AG10803 (cell line): ENCODE measurements around the gene SORBS1.

Source experiments
- DNase-seq: peaks from one replicate; pipeline ENCODE4 v3.0.0; 2010; ENCODE audit warnings: low read depth
- H3K4me3 ChIP-seq: 2 replicates; pipeline ENCODE4 v1.5.1; 2011; ENCODE audit warnings: mild to moderate bottlenecking, low read length, control low read depth
- CTCF ChIP-seq: conservative IDR thresholded peaks from 2 replicates; pipeline ENCODE4 v1.5.1; 2011; ENCODE audit warnings: mild to moderate bottlenecking, low read length, control low read depth, inconsistent platforms

SORBS1 gene

DNA sequence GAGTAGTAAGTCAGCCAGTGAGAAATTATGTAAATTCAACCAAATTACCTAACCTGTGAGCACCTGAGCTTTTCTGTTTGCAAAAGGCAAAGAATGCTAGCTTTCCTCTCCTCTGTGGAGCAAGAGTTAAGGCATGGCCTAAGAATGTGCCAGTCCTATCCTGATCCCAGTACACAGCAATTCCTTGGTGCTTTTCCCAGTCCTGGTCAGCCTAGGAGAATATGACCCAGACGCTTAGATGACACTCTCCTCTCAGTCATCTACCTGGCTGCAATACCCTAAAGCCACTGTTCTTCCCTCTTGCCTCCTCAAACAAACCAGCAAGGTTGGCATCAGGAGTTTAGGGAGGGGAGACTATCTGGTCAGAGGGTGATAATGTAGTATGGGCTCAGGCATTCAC is 274.5 kb downstream of the SORBS1 start:
- H3K4me3 ChIP-seq = no peak overlapping the region
- no peak for TF ChIP-seq CTCF
- no peak for DNase-seq

DNA sequence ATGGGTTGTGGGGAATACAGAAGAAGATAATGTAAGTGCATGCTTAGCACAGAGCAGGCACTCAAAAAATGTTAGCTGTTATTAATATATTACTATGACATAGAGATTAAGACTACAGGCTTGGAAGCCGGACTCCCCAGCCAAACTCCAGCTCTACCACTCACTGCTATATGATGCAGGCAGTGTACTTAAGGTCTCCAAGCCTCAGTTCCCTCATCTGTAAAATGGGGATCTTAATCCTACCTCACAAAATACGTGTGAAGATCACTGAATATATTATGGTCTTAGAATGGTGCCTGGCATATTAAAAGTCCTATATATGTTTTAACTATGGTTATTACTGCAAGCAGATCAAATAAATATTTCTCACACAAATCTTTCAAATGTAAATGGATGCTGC is 275.6 kb downstream of the SORBS1 start:
- no peak for DNase-seq
- H3K4me3 ChIP-seq = no peak overlapping the region
- no peak for TF ChIP-seq CTCF

DNA sequence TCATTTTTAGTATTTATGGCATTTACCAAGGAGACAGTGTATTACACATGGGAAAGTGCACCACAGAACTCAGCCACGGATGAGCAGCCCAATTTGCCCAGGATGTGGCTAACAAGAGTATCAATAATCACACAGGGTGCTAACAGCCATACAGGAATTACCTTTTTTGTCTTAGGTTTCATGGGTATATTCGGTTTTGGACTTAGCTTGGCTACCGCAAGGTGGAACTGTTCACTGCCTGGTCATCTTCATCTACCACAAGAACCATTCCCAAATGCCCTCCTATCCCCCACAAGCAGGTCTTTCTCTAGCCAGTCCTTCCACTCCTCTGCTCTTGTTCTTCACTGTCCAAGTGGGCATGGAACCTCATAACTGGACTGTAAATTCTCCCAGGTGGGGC is 276.4 kb downstream of the SORBS1 start:
- no peak overlapping the region for H3K4me3 ChIP-seq
- no peak for DNase-seq
- no peak for TF ChIP-seq CTCF

GRCh38 chr10:95282107-95282506 is 279.1 kb downstream of the SORBS1 start:
- no peak overlapping the region for H3K4me3 ChIP-seq
- no peak for DNase-seq
- TF ChIP-seq CTCF = no peak

DNA sequence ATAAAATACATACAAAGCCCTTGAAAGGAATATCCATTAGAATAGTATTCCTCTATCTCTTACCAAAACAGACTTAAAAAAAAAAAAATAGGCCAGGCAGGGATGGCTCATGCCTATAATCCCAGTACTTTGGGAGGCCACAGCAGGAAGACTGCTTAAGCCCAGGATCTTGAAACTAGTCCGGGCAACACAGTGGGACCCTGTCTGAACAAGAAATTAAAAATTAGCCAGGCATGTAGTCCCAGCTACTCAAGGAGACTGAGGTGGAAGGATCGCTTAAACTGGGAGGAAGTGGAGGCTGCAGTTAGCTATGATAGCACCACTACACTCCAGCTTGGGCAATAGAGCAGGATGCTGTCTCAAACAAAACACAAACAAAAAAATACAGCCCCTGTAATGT is 280.0 kb downstream of the SORBS1 start:
- DNase-seq = no peak
- no peak for TF ChIP-seq CTCF
- no peak overlapping the region for H3K4me3 ChIP-seq

- no peak for DNase-seq
- H3K4me3 ChIP-seq = no peak overlapping the region
- TF ChIP-seq CTCF = no peak
Measured at GRCh38 chr10:95280637-95281036, 280.5 kb downstream of the SORBS1 start.

GRCh38 chr10:95279042-95279820 is 281.9 kb downstream of the SORBS1 start:
- DNase-seq = peak; percentile 63
- no peak overlapping the region for H3K4me3 ChIP-seq
- TF ChIP-seq CTCF = no peak
